Brain microvascular endothelial cell (primary cell): ENCODE measurements around the gene PPP1R12A.

Experiments used
- DNase-seq: peaks from one replicate; pipeline ENCODE4 v3.0.0-alpha.2; 2020
- H3K27ac ChIP-seq: fragments of 250-450 bp; sonication (Bioruptor Pico); 2 replicates; pipeline ENCODE4 v1.5.1; 2020; ENCODE audit warnings: mild to moderate bottlenecking, moderate library complexity
- H3K27me3 ChIP-seq: fragments of 250-450 bp; sonication (Bioruptor Pico); replicated peaks from 2 replicates; pipeline ENCODE4 v1.5.1; 2020; ENCODE audit warnings: mild to moderate bottlenecking
- H3K36me3 ChIP-seq: fragments of 250-450 bp; sonication (Bioruptor Pico); replicated peaks from 2 replicates; pipeline ENCODE4 v1.5.1; 2020; ENCODE audit warnings: mild to moderate bottlenecking
- H3K4me3 ChIP-seq: 2 replicates; pipeline ENCODE4 v1.5.1; 2011; ENCODE audit warnings: low read depth, mild to moderate bottlenecking, control low read depth, low read length, moderate library complexity
- in situ Hi-C: cut with HindIII; loops from 2 replicates; pipeline ENCODE4 v1.10.0; 2017; ENCODE audit warnings: low sequenced_read_pairs, low pct_ligation_motif_present
- TF ChIP-seq, protein P1 (sequence below): IDR thresholded peaks from 2 replicates; pipeline ENCODE4 v1.5.1; 2011; ENCODE audit warnings: low read depth, mild to moderate bottlenecking, moderate library complexity, low read length, control low read depth, inconsistent platforms; ENCODE audit errors: missing control alignments

Gene PPP1R12A

DNA sequence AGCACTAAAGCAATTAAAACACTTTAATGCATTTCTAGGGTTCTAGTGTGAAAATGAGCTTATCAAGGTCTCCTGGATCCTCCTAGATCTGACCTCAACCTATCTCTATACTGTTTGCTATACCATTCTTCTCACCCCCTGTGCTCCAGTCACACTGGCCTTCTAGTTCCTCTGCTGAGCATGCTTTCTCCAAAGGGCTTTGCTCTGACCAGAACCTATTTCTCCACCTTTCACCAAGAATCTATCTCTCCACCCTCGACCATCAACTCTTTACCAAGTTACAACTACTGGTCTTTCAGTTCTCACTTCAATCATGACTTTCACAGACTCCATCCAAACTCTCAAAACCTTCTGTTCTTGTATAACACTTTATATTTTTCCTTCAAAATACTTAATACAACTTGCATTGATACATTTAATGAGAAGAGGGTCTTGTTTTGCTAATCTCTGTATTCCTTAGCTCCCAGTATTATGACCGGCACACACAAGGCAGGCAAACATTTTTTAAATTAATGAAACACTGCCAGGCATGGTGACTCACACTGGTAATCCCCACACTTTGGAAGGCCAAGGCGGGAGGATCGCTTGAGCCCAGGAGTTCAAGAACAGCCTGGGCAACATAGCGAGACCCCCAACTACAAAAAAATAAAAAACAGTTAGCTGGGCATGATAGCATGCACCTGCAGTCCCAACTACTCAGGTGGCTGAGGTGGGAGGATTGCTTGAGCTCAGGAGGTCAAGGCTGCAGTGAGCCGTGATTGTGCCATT, 22.8 kb downstream of the PPP1R12A start:
- Histone ChIP-seq H3K27me3 (no peaks in the 10 kb centered on the region), H3K4me3 (no peak overlapping the region), H3K27ac (no peak overlapping the region), H3K36me3 (no peaks in the 10 kb centered on the region)
- TF ChIP-seq, protein P1, sequence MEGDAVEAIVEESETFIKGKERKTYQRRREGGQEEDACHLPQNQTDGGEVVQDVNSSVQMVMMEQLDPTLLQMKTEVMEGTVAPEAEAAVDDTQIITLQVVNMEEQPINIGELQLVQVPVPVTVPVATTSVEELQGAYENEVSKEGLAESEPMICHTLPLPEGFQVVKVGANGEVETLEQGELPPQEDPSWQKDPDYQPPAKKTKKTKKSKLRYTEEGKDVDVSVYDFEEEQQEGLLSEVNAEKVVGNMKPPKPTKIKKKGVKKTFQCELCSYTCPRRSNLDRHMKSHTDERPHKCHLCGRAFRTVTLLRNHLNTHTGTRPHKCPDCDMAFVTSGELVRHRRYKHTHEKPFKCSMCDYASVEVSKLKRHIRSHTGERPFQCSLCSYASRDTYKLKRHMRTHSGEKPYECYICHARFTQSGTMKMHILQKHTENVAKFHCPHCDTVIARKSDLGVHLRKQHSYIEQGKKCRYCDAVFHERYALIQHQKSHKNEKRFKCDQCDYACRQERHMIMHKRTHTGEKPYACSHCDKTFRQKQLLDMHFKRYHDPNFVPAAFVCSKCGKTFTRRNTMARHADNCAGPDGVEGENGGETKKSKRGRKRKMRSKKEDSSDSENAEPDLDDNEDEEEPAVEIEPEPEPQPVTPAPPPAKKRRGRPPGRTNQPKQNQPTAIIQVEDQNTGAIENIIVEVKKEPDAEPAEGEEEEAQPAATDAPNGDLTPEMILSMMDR, result no peak
- in situ Hi-C loops, result no loop called here
- DNase-seq, result peak; percentile 27

DNA sequence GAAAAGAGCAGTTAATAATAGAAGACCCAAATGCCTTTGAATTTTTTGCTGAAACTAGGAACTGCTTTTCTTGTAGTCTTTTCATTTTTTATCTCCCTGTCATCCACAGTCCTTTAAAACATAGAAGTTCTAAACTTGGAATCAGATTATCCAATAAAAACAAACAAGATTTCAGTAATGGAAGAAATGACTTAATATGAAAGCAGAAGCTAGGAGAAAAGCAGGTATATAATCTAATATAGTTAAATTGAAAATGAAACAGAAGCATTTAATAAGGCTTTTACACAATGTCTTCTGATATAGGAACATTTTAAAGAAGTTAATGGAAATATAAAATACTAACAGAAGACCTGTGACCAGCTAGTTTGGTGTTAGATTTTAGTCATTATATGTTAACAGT, 26.5 kb downstream of the PPP1R12A start:
- Histone ChIP-seq H3K36me3 (no peaks in the 10 kb centered on the region), H3K27me3 (no peaks in the 10 kb centered on the region), H3K4me3 (no peak overlapping the region), H3K27ac (no peak overlapping the region)
- in situ Hi-C loops, result no loop called here
- TF ChIP-seq, protein P1, result no peak
- DNase-seq, result no peak

DNA sequence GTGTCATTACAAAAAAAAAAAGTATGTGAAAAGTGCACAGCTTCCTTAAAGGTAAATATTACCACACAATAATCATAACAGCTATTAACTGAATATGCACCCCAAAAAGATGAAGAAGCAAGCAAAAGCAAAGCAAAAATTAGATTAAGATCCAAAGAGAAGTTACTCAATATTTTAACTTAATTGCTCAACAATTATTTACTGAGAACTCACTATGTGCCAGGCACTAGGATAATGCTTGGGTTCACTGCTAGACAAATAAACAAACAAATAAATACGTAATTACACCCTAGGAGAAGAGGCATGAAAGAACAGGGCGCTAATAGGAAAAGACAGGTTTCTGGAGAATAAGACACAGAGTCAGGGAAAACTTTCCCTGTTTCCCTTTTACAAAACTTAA, 33.4 kb downstream of the PPP1R12A start:
- Histone ChIP-seq H3K27ac (no peak overlapping the region), H3K27me3 (no peaks in the 10 kb centered on the region), H3K4me3 (no peak overlapping the region), H3K36me3 (no peaks in the 10 kb centered on the region)
- in situ Hi-C loops, result no loop called here
- no peak for DNase-seq
- TF ChIP-seq, protein P1, result no peak

DNA sequence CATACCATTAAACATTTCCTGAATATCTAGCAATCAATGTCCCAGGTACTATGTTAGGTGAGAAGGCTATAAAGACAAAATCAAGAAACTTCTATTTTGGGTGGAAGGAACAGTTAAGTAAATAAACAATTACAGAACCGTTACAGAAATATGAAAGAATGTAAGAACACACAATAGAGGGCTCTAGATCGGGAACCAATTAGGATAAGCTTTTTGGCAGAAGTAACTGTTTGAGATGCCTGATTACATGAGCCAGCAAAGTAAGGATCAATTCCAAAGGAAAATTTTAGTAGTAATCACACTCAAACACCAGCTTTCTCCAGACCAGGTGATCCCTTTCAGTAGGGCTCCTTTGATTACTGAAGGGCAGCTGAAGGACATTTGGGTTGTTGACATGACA, 33.9 kb downstream of the PPP1R12A start:
- TF ChIP-seq, protein P1, result no peak
- no peak for DNase-seq
- Histone ChIP-seq H3K36me3 (no peaks in the 10 kb centered on the region), H3K27me3 (no peaks in the 10 kb centered on the region), H3K27ac (no peak overlapping the region), H3K4me3 (no peak overlapping the region)
- in situ Hi-C loops, result no loop called here

DNA sequence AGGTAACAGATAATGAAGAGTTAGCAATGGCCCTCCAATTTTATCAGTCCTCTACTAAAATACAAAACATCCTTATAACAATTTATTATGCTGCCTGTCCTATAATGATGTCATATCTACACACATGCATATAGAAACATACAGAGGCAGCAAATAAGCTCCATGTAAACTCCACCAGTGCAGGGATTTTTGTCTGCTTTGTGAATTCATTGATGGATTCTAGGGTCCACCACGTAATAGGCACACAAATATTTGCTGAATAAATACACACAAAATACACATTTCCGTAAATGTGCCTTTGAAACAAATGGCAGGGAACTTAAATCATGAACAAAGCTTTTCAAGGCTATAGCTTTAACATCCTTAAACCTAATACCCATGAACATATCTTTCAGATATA, 34.7 kb downstream of the PPP1R12A start:
- TF ChIP-seq, protein P1, result no peak
- DNase-seq, result no peak
- Histone ChIP-seq H3K4me3 (no peak overlapping the region), H3K36me3 (no peaks in the 10 kb centered on the region), H3K27ac (no peak overlapping the region), H3K27me3 (no peaks in the 10 kb centered on the region)
- in situ Hi-C loops, result no loop called here

DNA sequence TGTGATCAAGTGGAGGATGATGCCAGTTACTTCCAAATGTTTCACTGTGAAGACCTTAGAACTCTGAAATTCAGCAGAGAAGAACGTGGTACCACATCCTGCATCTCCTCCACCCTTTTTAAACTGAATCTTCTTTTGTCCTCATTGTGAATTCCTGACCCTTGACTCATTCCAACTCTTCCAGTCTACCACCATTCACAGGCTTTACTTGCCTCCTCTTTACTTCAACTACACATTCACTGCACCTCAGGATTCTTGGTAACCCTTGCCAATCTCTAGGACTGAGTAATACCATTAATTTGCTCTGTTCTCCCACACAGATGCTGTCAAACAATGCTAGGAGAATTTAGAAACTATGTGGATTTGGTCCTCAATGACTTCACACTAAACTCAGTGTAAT, 37.3 kb downstream of the PPP1R12A start:
- TF ChIP-seq, protein P1, result no peak
- Histone ChIP-seq H3K4me3 (no peak overlapping the region), H3K27ac (no peak overlapping the region), H3K27me3 (no peaks in the 10 kb centered on the region), H3K36me3 (no peaks in the 10 kb centered on the region)
- DNase-seq, result peak; percentile 83
- in situ Hi-C loops, result no loop called here
